Mesendoderm (in vitro differentiated cells): ENCODE measurements around the gene KY.

Experiments
- DNase-seq: peaks from one replicate; pipeline ENCODE4 v3.0.0; 2013
- H2AK5ac ChIP-seq: 2 replicates; pipeline ENCODE4 v1.6.1; 2013; ENCODE audit warnings: low read length, inconsistent platforms
- H2BK120ac ChIP-seq: 2 replicates; pipeline ENCODE4 v1.6.1; 2013; ENCODE audit warnings: low read depth, mild to moderate bottlenecking, low read length, moderate library complexity, mixed read lengths
- H2BK15ac ChIP-seq: replicated peaks from 2 replicates; pipeline ENCODE4 v1.6.1; 2013; ENCODE audit warnings: low read depth, mild to moderate bottlenecking, moderate library complexity
- H2BK5ac ChIP-seq: 2 replicates; pipeline ENCODE4 v1.6.1; 2013; ENCODE audit warnings: low read length, inconsistent platforms
- H3K18ac ChIP-seq: 2 replicates; pipeline ENCODE4 v1.6.1; 2013; ENCODE audit warnings: mild to moderate bottlenecking, low read length, mixed read lengths
- H3K23ac ChIP-seq: one replicate; pipeline ENCODE4 v1.6.1; 2013; ENCODE audit warnings: low read length
- H3K27ac ChIP-seq: 2 replicates; pipeline ENCODE4 v1.5.1; 2013; ENCODE audit warnings: low read depth, mild to moderate bottlenecking, inconsistent platforms, low read length, moderate library complexity
- H3K27me3 ChIP-seq: 2 replicates; pipeline ENCODE4 v1.6.1; 2013; ENCODE audit warnings: low read length, control low read depth, mild to moderate bottlenecking, inconsistent platforms; ENCODE audit not compliant: insufficient read depth, poor library complexity
- H3K36me3 ChIP-seq: 2 replicates; pipeline ENCODE4 v1.6.1; 2013; ENCODE audit warnings: low read length, inconsistent platforms; ENCODE audit not compliant: control insufficient read depth, insufficient read depth
- H3K4ac ChIP-seq: one replicate; pipeline ENCODE4 v1.6.1; 2013; ENCODE audit warnings: low read depth, mild to moderate bottlenecking, low read length, moderate library complexity
- H3K4me1 ChIP-seq: 2 replicates; pipeline ENCODE4 v1.6.1; 2013; ENCODE audit warnings: low read depth, low read length, inconsistent platforms; ENCODE audit not compliant: control insufficient read depth
- H3K4me2 ChIP-seq: 2 replicates; pipeline ENCODE4 v1.6.1; 2013; ENCODE audit warnings: low read length
- H3K4me3 ChIP-seq: 2 replicates; pipeline ENCODE4 v1.5.1; 2013; ENCODE audit warnings: mild to moderate bottlenecking, low read length
- H3K56ac ChIP-seq: one replicate; pipeline ENCODE4 v1.6.1; 2013; ENCODE audit warnings: low read length
- H3K79me1 ChIP-seq: 2 replicates; pipeline ENCODE4 v1.6.1; 2013; ENCODE audit warnings: low read length, inconsistent platforms
- H3K79me2 ChIP-seq: 2 replicates; pipeline ENCODE4 v1.6.1; 2013; ENCODE audit warnings: mild to moderate bottlenecking, low read length; ENCODE audit not compliant: control insufficient read depth, insufficient read depth
- H3K9ac ChIP-seq: 2 replicates; pipeline ENCODE4 v1.6.1; 2013; ENCODE audit warnings: low read length, inconsistent platforms
- H4K5ac ChIP-seq: one replicate; pipeline ENCODE4 v1.6.1; 2013; ENCODE audit warnings: low read length
- H4K8ac ChIP-seq: one replicate; pipeline ENCODE4 v1.6.1; 2013; ENCODE audit warnings: low read depth, mild to moderate bottlenecking, control low read depth, low read length, moderate library complexity
- WGBS: extraction: QIAGEN DNeasy Blood & Tissue Kit; methylation state at CpG from one replicate; pipeline ENCODE4 v1.1.7; 2013; ENCODE audit warnings: low lambda C conversion rate, missing lambda C conversion rate; ENCODE audit not compliant: insufficient coverage; ENCODE audit errors: extremely low coverage; 5-methylcytosine and 5-hydroxymethylcytosine counted together

The KY gene

GRCh38 chr3:134630506-134630905 lies 20.3 kb downstream of the KY start:
- Histone ChIP-seq H3K4me2 (no peak overlapping the region), H3K4me1 (no peaks in the 10 kb centered on the region), H3K27me3 (no peaks in the 10 kb centered on the region), H2BK120ac (no peak overlapping the region), H3K79me1 (no peaks in the 10 kb centered on the region), H2BK15ac (no peak overlapping the region), H3K56ac (no peak overlapping the region), H2BK5ac (no peak overlapping the region), H3K79me2 (no peaks in the 10 kb centered on the region), H3K4me3 (no peak overlapping the region), H3K18ac (no peak overlapping the region), H3K23ac (no peak overlapping the region), H2AK5ac (no peak overlapping the region), H4K5ac (no peak overlapping the region), H3K36me3 (no peaks in the 10 kb centered on the region), H3K4ac (no peak overlapping the region), H4K8ac (no peak overlapping the region), H3K9ac (no peak overlapping the region), H3K27ac (no peak overlapping the region)
- DNase-seq, result no peak
- WGBS, result 100% methylated on average over 1 of the region's 1 CpG

DNA sequence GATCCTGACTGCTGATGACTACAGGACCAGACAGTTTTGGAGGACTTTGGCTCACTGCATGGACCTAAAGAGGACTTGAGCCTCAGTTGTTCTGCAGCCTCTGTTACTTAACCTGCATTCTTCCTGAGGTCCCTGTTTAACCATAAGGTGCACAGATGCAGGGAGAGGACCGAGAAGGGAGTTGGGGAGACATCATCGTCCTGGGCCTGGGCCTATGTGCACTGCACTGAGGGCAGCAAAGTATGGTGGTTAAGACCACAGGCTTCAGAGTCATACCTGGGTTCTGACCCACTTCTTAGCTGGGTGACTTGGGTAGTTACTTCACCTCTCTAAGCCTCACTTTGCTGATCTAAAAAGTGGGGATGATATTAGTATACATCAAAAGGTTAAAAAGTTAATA lies 21.9 kb downstream of the KY start:
- no peak overlapping the region for H3K4me2 ChIP-seq
- no CpG with 5 or more reads among the region's 2 CpGs for WGBS
- no peak for DNase-seq

DNA sequence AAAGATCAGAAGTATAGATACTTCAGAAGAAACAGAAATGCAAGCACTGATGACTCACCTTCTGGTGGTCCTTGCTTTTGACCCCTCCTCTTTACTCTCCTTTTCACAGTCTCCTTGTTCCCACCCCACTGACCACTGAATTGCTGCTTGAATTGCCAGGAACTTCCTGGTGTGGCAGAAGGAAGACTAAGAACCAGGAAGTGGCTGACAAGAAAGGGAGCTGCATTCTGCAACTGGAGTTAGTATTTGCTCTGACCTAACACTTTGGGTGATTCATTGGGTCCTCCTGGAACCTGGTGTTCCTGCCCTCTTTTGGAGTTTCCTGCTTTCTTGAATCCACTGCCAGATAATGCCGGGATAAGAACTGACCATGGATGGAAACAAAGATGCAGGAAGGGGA lies 23.0 kb downstream of the KY start:
- no peak overlapping the region for H2BK5ac ChIP-seq
- DNase-seq, result no peak

More for the DNA sequence above, 21.9 kb downstream of the KY start:
- Histone ChIP-seq H3K4ac (no peak overlapping the region), H2BK5ac (no peak overlapping the region), H3K27ac (no peak overlapping the region), H3K79me1 (no peaks in the 10 kb centered on the region), H2BK15ac (no peak overlapping the region), H2BK120ac (no peak overlapping the region), H4K8ac (no peak overlapping the region), H3K23ac (no peak overlapping the region), H3K4me3 (no peak overlapping the region), H3K27me3 (no peaks in the 10 kb centered on the region), H3K4me1 (no peaks in the 10 kb centered on the region), H3K36me3 (no peaks in the 10 kb centered on the region), H4K5ac (no peak overlapping the region), H3K18ac (no peak overlapping the region), H2AK5ac (no peak overlapping the region), H3K56ac (no peak overlapping the region), H3K79me2 (no peaks in the 10 kb centered on the region), H3K9ac (no peak overlapping the region)

GRCh38 chr3:134625885-134626741 lies 24.7 kb downstream of the KY start:
- no peaks in the 10 kb centered on the region for H3K79me1 ChIP-seq
- no peak overlapping the region for H4K5ac ChIP-seq
- no peak overlapping the region for H2BK5ac ChIP-seq
- no peak overlapping the region for H3K4me3 ChIP-seq
- no peak overlapping the region for H3K4ac ChIP-seq
- H3K4me1 ChIP-seq, result no peaks in the 10 kb centered on the region
- no peak for DNase-seq
- no peak overlapping the region for H4K8ac ChIP-seq
- no peaks in the 10 kb centered on the region for H3K79me2 ChIP-seq
- H3K23ac ChIP-seq, result no peak overlapping the region
- H3K4me2 ChIP-seq, result no peak overlapping the region
- WGBS, result no CpG with 5 or more reads among the region's 5 CpGs
- no peaks in the 10 kb centered on the region for H3K36me3 ChIP-seq
- no peak overlapping the region for H3K27ac ChIP-seq
- no peak overlapping the region for H2BK15ac ChIP-seq
- H3K56ac ChIP-seq, result no peak overlapping the region
- no peak overlapping the region for H3K9ac ChIP-seq
- no peak overlapping the region for H2BK120ac ChIP-seq
- H2AK5ac ChIP-seq, result no peak overlapping the region
- H3K27me3 ChIP-seq, result no peaks in the 10 kb centered on the region
- H3K18ac ChIP-seq, result no peak overlapping the region

More for the DNA sequence above, 23.0 kb downstream of the KY start:
- Histone ChIP-seq H3K4me2 (no peak overlapping the region), H3K79me2 (no peaks in the 10 kb centered on the region), H3K4me1 (no peaks in the 10 kb centered on the region), H3K18ac (no peak overlapping the region), H4K5ac (no peak overlapping the region), H2BK15ac (no peak overlapping the region), H2AK5ac (no peak overlapping the region), H3K56ac (no peak overlapping the region), H3K4me3 (no peak overlapping the region), H3K79me1 (no peaks in the 10 kb centered on the region), H3K4ac (no peak overlapping the region), H3K27me3 (no peaks in the 10 kb centered on the region), H3K27ac (no peak overlapping the region), H4K8ac (no peak overlapping the region), H3K36me3 (no peaks in the 10 kb centered on the region), H3K23ac (no peak overlapping the region), H3K9ac (no peak overlapping the region), H2BK120ac (no peak overlapping the region)
- no CpG with 5 or more reads among the region's 1 CpG for WGBS

- Histone ChIP-seq H3K4ac (no peak overlapping the region), H3K27ac (no peak overlapping the region), H3K18ac (no peak overlapping the region), H4K5ac (no peak overlapping the region), H3K79me1 (no peaks in the 10 kb centered on the region), H3K56ac (no peak overlapping the region), H3K27me3 (no peaks in the 10 kb centered on the region), H2BK15ac (no peak overlapping the region), H2BK120ac (no peak overlapping the region), H4K8ac (no peak overlapping the region), H2AK5ac (no peak overlapping the region), H3K23ac (no peak overlapping the region), H3K36me3 (no peaks in the 10 kb centered on the region), H3K4me2 (no peak overlapping the region), H3K79me2 (no peaks in the 10 kb centered on the region), H3K4me1 (no peaks in the 10 kb centered on the region), H3K4me3 (no peak overlapping the region), H2BK5ac (no peak overlapping the region), H3K9ac (no peak overlapping the region)
- WGBS, result no CpG with 5 or more reads among the region's 8 CpGs
- no peak for DNase-seq
Observed at GRCh38 chr3:134625462-134625861, 25.4 kb downstream of the KY start.
